ENCODE measurements around the gene CFAP43. TPM values are rescaled to one million over a fixed set of nuclear protein-coding genes. Genes with fewer than 3 reads are reported as not detected.

The CFAP43 gene
- total and polyA plus RNA-seq, 2 donors (not counting 1 experiment from before 2014, with no cell fraction given): 0.12 TPM; not detected in 1

- DNase-seq (no peak), ATAC-seq (ENCODE audit: low read depth) (no peak)
- no peak overlapping the region for H3K4me2 ChIP-seq (replicated peaks; ENCODE audit: low read depth, low read length, poor library complexity, severe bottlenecking)
- intact Hi-C loops (cut with micrococcal nuclease): no loop called here
- no peaks in the 10 kb centered on the region for H3K4me1 Mint-ChIP-seq
- H4K20me1 ChIP-seq (ENCODE audit: control insufficient read depth, insufficient read depth, low read length, poor library complexity, severe bottlenecking): no peaks in the 10 kb centered on the region
- H3K9me3 ChIP-seq (ENCODE audit: control extremely low read depth in 1 of 3, control insufficient read depth in 2 of 3, insufficient read depth in 1 of 3, low read length in 2 of 3): peaks cover 0 to 1% (median 0%) of the 10 kb centered on the region in 3 donors
- H3K27ac ChIP-seq (ENCODE audit: low read length in 2 of 2): no peak overlapping the region
- no peak overlapping the region for H3K9ac ChIP-seq (ENCODE audit: low read length)
- no peak overlapping the region for H3K4me3 ChIP-seq (ENCODE audit: control extremely low read depth in 1 of 5, extremely low read depth in 1 of 5, insufficient read depth in 1 of 5, low read depth in 2 of 5, low read length in 4 of 5)
- H3K27ac Mint-ChIP-seq: no peak overlapping the region
- no peak overlapping the region for H2AFZ ChIP-seq (ENCODE audit: insufficient read depth, low read depth, low read length, poor library complexity, severe bottlenecking)
- H3K4me3 Mint-ChIP-seq: no peak overlapping the region
- no peaks in the 10 kb centered on the region for H3K27me3 ChIP-seq (replicated peaks in 1 of 4; ENCODE audit: control extremely low read depth in 1 of 4, control insufficient read depth in 3 of 4, insufficient read depth in 4 of 4, low read length in 3 of 4)
- no peaks in the 10 kb centered on the region for H3K9me3 Mint-ChIP-seq (ENCODE audit: insufficient read depth)
- POLR2A ChIA-PET: no interaction called here
- WGBS (ENCODE audit: insufficient coverage): no CpG with 5 or more reads among the region's 2 CpGs
- CTCF ChIA-PET: interaction anchor here (1.0 kb wide), 1 partner anchor 29 kb away, joined by 3 read pairs; no protein-coding TSS in a partner anchor
- H3K79me2 ChIP-seq (ENCODE audit: control insufficient read depth, insufficient read depth, low read length): no peaks in the 10 kb centered on the region
- H3K36me3 ChIP-seq (replicated peaks in 1 of 2; ENCODE audit: control extremely low read depth in 1 of 2, control insufficient read depth in 1 of 2, extremely low read depth in 1 of 2, insufficient read depth in 2 of 2, low read length in 1 of 2): no peaks in the 10 kb centered on the region
- no peaks in the 10 kb centered on the region for H3K4me1 ChIP-seq (ENCODE audit: control insufficient read depth in 2 of 2, insufficient read depth in 2 of 2, low read length in 2 of 2)
- TF ChIP-seq, protein P1, sequence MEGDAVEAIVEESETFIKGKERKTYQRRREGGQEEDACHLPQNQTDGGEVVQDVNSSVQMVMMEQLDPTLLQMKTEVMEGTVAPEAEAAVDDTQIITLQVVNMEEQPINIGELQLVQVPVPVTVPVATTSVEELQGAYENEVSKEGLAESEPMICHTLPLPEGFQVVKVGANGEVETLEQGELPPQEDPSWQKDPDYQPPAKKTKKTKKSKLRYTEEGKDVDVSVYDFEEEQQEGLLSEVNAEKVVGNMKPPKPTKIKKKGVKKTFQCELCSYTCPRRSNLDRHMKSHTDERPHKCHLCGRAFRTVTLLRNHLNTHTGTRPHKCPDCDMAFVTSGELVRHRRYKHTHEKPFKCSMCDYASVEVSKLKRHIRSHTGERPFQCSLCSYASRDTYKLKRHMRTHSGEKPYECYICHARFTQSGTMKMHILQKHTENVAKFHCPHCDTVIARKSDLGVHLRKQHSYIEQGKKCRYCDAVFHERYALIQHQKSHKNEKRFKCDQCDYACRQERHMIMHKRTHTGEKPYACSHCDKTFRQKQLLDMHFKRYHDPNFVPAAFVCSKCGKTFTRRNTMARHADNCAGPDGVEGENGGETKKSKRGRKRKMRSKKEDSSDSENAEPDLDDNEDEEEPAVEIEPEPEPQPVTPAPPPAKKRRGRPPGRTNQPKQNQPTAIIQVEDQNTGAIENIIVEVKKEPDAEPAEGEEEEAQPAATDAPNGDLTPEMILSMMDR (IDR thresholded peaks at IDR 0.05): no peak
- TF ChIP-seq EZH2 (IDR thresholded peaks at IDR 0.05; ENCODE audit: borderline replicate concordance, insufficient read depth, low read depth, low read length, poor library complexity, severe bottlenecking): no peak
- H3K27me3 Mint-ChIP-seq: peaks cover 6% of the 10 kb centered on the region
Observed at GRCh38 chr10:104090611-104091010, 141.6 kb downstream of the CFAP43 start.

GRCh38 chr10:104089621-104090020 lies 142.5 kb downstream of the CFAP43 start:
- no peaks in the 10 kb centered on the region for H3K27me3 ChIP-seq (replicated peaks in 1 of 4; ENCODE audit: control extremely low read depth in 1 of 4, control insufficient read depth in 3 of 4, insufficient read depth in 4 of 4, low read length in 3 of 4)
- 97% methylated on average over 3 of the region's 3 CpGs for WGBS (ENCODE audit: insufficient coverage)
- Mint-ChIP-seq H3K27me3 (peaks cover 6% of the 10 kb centered on the region), H3K4me3 (no peak overlapping the region), H3K27ac (no peak overlapping the region), H3K9me3 (ENCODE audit: insufficient read depth) (no peaks in the 10 kb centered on the region), H3K4me1 (no peaks in the 10 kb centered on the region)
- POLR2A ChIA-PET: no interaction called here
- peaks cover 0 to 1% (median 0%) of the 10 kb centered on the region in 3 donors for H3K9me3 ChIP-seq (ENCODE audit: control extremely low read depth in 1 of 3, control insufficient read depth in 2 of 3, insufficient read depth in 1 of 3, low read length in 2 of 3)
- H2AFZ ChIP-seq (ENCODE audit: insufficient read depth, low read depth, low read length, poor library complexity, severe bottlenecking): no peak overlapping the region
- ATAC-seq (ENCODE audit: low read depth) (no peak), DNase-seq (no peak)
- intact Hi-C loops (cut with micrococcal nuclease): no loop called here
- no peaks in the 10 kb centered on the region for H3K79me2 ChIP-seq (ENCODE audit: control insufficient read depth, insufficient read depth, low read length)
- H3K36me3 ChIP-seq (replicated peaks in 1 of 2; ENCODE audit: control extremely low read depth in 1 of 2, control insufficient read depth in 1 of 2, extremely low read depth in 1 of 2, insufficient read depth in 2 of 2, low read length in 1 of 2): no peaks in the 10 kb centered on the region
- no peak overlapping the region for H3K4me3 ChIP-seq (ENCODE audit: control extremely low read depth in 1 of 5, extremely low read depth in 1 of 5, insufficient read depth in 1 of 5, low read depth in 2 of 5, low read length in 4 of 5)
- H3K4me2 ChIP-seq (replicated peaks; ENCODE audit: low read depth, low read length, poor library complexity, severe bottlenecking): no peak overlapping the region
- no peaks in the 10 kb centered on the region for H4K20me1 ChIP-seq (ENCODE audit: control insufficient read depth, insufficient read depth, low read length, poor library complexity, severe bottlenecking)
- H3K9ac ChIP-seq (ENCODE audit: low read length): no peak overlapping the region
- CTCF ChIA-PET: no interaction called here
- H3K27ac ChIP-seq (ENCODE audit: low read length in 2 of 2): no peak overlapping the region
- TF ChIP-seq EZH2 (IDR thresholded peaks at IDR 0.05; ENCODE audit: borderline replicate concordance, insufficient read depth, low read depth, low read length, poor library complexity, severe bottlenecking): no peak
- TF ChIP-seq, protein P1 (IDR thresholded peaks at IDR 0.05): no peak
- H3K4me1 ChIP-seq (ENCODE audit: control insufficient read depth in 2 of 2, insufficient read depth in 2 of 2, low read length in 2 of 2): no peaks in the 10 kb centered on the region
